Upper lobe of left lung (tissue), 4 donors: ENCODE data around the gene HOXA4.

Source experiments
- CTCF ChIP-seq, 6 experiments: fragments of 450-650 bp in 4 of 6; fragments of 200-600 bp in 2 of 6; sonication (generic) in 2 of 6; IDR thresholded peaks; one replicate each; pipeline ENCODE4 v1.5.1; 2016 to 2019; ENCODE audit warnings: antibody characterized with exemption in 6 of 6
- POLR2A ChIP-seq, 4 donors: fragments of 450-650 bp; IDR thresholded peaks; one replicate each; pipeline ENCODE4 v1.5.1; 2016 to 2017; ENCODE audit warnings: antibody characterized with exemption in 4 of 4, mild to moderate bottlenecking in 2 of 4

- TF ChIP-seq CTCF (IDR thresholded peaks at IDR 0.05) (no peak), POLR2A (IDR thresholded peaks at IDR 0.05) (no peak)
Observed at GRCh38 chr7:27163288-27164044, 32.9 kb upstream of the HOXA4 start.
